H9 (cell line): ENCODE measurements around the gene ABLIM1. TPM values are rescaled to one million over a fixed set of nuclear protein-coding genes. Genes with fewer than 3 reads are reported as not detected.

ENCODE experiments used
- DNase-seq: peaks from one replicate; pipeline ENCODE4 v3.0.0-alpha.2; 2017
- H2AFZ ChIP-seq: one replicate; pipeline ENCODE4 v1.6.1; 2013; ENCODE audit warnings: mild to moderate bottlenecking, low read length, control low read depth, moderate library complexity
- H2AK5ac ChIP-seq: 2 replicates; pipeline ENCODE4 v1.6.1; 2013; ENCODE audit warnings: low read length, control low read depth, mixed read lengths; ENCODE audit not compliant: insufficient read length
- H2BK120ac ChIP-seq: one replicate; pipeline ENCODE4 v1.6.1; 2013; ENCODE audit warnings: low read depth, mild to moderate bottlenecking, low read length, control low read depth, inconsistent platforms; ENCODE audit not compliant: poor library complexity, severe bottlenecking
- H2BK12ac ChIP-seq: 2 replicates; pipeline ENCODE4 v1.6.1; 2013; ENCODE audit warnings: low read length, control low read depth, mixed read lengths, low read depth; ENCODE audit not compliant: insufficient read length
- H2BK15ac ChIP-seq: 2 replicates; pipeline ENCODE4 v1.6.1; 2013; ENCODE audit warnings: low read depth, low read length, control low read depth
- H2BK20ac ChIP-seq: one replicate; pipeline ENCODE4 v1.6.1; 2013; ENCODE audit warnings: low read depth, mild to moderate bottlenecking, low read length, control low read depth, inconsistent platforms; ENCODE audit not compliant: poor library complexity, severe bottlenecking
- H2BK5ac ChIP-seq: 2 replicates; pipeline ENCODE4 v1.6.1; 2013; ENCODE audit warnings: low read length, control low read depth, mixed read lengths; ENCODE audit not compliant: insufficient read length
- H3K14ac ChIP-seq: 2 replicates; pipeline ENCODE4 v1.6.1; 2013; ENCODE audit warnings: low read length, control low read depth; ENCODE audit not compliant: insufficient read depth
- H3K18ac ChIP-seq: 2 replicates; pipeline ENCODE4 v1.6.1; 2013; ENCODE audit warnings: low read depth, mild to moderate bottlenecking, mixed read lengths, low read length, control low read depth; ENCODE audit not compliant: insufficient read length
- H3K23ac ChIP-seq: 2 replicates; pipeline ENCODE4 v1.6.1; 2013; ENCODE audit warnings: low read length, control low read depth, mixed read lengths, low read depth; ENCODE audit not compliant: insufficient read length
- H3K23me2 ChIP-seq: 2 replicates; pipeline ENCODE4 v1.6.1; 2013; ENCODE audit warnings: low read depth, mild to moderate bottlenecking, mixed read lengths, low read length, control low read depth; ENCODE audit not compliant: insufficient read length, poor library complexity, severe bottlenecking
- H3K27ac ChIP-seq: 2 replicates; pipeline ENCODE4 v1.5.1; 2013; ENCODE audit warnings: low read length, control low read depth, mixed read lengths, low read depth; ENCODE audit not compliant: insufficient read length
- H3K27me3 ChIP-seq: 2 replicates; pipeline ENCODE4 v1.6.1; 2013; ENCODE audit warnings: low read length, control low read depth, inconsistent platforms; ENCODE audit not compliant: insufficient read depth
- H3K4ac ChIP-seq: 2 replicates; pipeline ENCODE4 v1.6.1; 2013; ENCODE audit warnings: low read depth, mild to moderate bottlenecking, control low read depth, inconsistent platforms, low read length, moderate library complexity
- H3K4me1 ChIP-seq: 2 replicates; pipeline ENCODE4 v1.6.1; 2013; ENCODE audit warnings: low read length, control low read depth, inconsistent platforms; ENCODE audit not compliant: insufficient read depth
- H3K4me2 ChIP-seq: 2 replicates; pipeline ENCODE4 v1.6.1; 2013; ENCODE audit warnings: low read length, control low read depth, mixed read lengths; ENCODE audit not compliant: insufficient read length, insufficient read depth
- H3K56ac ChIP-seq: 2 replicates; pipeline ENCODE4 v1.6.1; 2013; ENCODE audit warnings: low read depth, mild to moderate bottlenecking, mixed read lengths, low read length, control low read depth; ENCODE audit not compliant: insufficient read length
- H3K79me1 ChIP-seq: 2 replicates; pipeline ENCODE4 v1.6.1; 2013; ENCODE audit warnings: low read depth, mild to moderate bottlenecking, moderate library complexity, low read length, control low read depth, inconsistent platforms; ENCODE audit not compliant: insufficient read depth, poor library complexity, severe bottlenecking
- H3K79me2 ChIP-seq: 2 replicates; pipeline ENCODE4 v1.6.1; 2013; ENCODE audit warnings: low read length, control low read depth, inconsistent platforms; ENCODE audit not compliant: insufficient read depth
- H3K9ac ChIP-seq: 2 replicates; pipeline ENCODE4 v1.6.1; 2013; ENCODE audit warnings: low read length, control low read depth, mixed read lengths; ENCODE audit not compliant: insufficient read length; ENCODE audit errors: extremely low read depth
- H3K9me3 ChIP-seq: one replicate; pipeline ENCODE4 v1.6.1; 2013; ENCODE audit warnings: low read depth, low read length, inconsistent platforms; ENCODE audit not compliant: control insufficient read depth
- H3T11ph ChIP-seq: one replicate; pipeline ENCODE4 v1.6.1; 2013; ENCODE audit warnings: mild to moderate bottlenecking, low read length, control low read depth, inconsistent platforms
- H4K20me1 ChIP-seq: one replicate; pipeline ENCODE4 v1.6.1; 2013; ENCODE audit not compliant: control insufficient read depth, insufficient read length, insufficient read depth
- H4K5ac ChIP-seq: 2 replicates; pipeline ENCODE4 v1.6.1; 2013; ENCODE audit warnings: low read depth, mild to moderate bottlenecking, mixed read lengths, low read length, control low read depth; ENCODE audit not compliant: insufficient read length
- H4K8ac ChIP-seq: replicated peaks from 2 replicates; pipeline ENCODE4 v1.6.1; 2013; ENCODE audit warnings: low read length, control low read depth, mixed read lengths, low read depth; ENCODE audit not compliant: insufficient read length
- H4K91ac ChIP-seq: 2 replicates; pipeline ENCODE4 v1.6.1; 2013; ENCODE audit warnings: low read depth, mild to moderate bottlenecking, moderate library complexity, mixed read lengths, low read length, control low read depth; ENCODE audit not compliant: insufficient read length
- H3K27ac Mint-ChIP-seq, 3 experiments: 2 replicates in 2 of 3; 3 replicates in 1 of 3; pipeline ENCODE4 v1.8.0; 2020 to 2021; ENCODE audit warnings: mixed read lengths in 3 of 3, mild to moderate bottlenecking in 1 of 3, moderate library complexity in 1 of 3
- H3K27me3 Mint-ChIP-seq: 2 replicates; pipeline ENCODE4 v1.8.0; 2021; ENCODE audit warnings: low read depth, mild to moderate bottlenecking, moderate library complexity, mixed read lengths
- H3K36me3 Mint-ChIP-seq, 3 experiments: 2 replicates in 2 of 3; 3 replicates in 1 of 3; pipeline ENCODE4 v1.8.0; 2020 to 2021; ENCODE audit warnings: low read depth in 3 of 3, mixed read lengths in 3 of 3; ENCODE audit not compliant: insufficient read depth in 1 of 3
- H3K4me1 Mint-ChIP-seq, 2 experiments: 2 replicates each; pipeline ENCODE4 v1.8.0; 2020; ENCODE audit warnings: mixed read lengths in 2 of 2
- H3K4me3 Mint-ChIP-seq, 2 experiments: 2 replicates in 1 of 2; 3 replicates in 1 of 2; pipeline ENCODE4 v1.8.0; 2020 to 2021; ENCODE audit warnings: mild to moderate bottlenecking in 2 of 2, mixed read lengths in 2 of 2, moderate library complexity in 1 of 2
- H3K9me3 Mint-ChIP-seq, 2 experiments: 2 replicates in 1 of 2; 3 replicates in 1 of 2; pipeline ENCODE4 v1.8.0; 2020; ENCODE audit warnings: mild to moderate bottlenecking in 2 of 2, mixed read lengths in 2 of 2, moderate library complexity in 1 of 2
- CTCF ChIP-seq: fragments of 200-600 bp; sonication (generic); conservative IDR thresholded peaks from 3 replicates; pipeline ENCODE4 v1.8.0; 2021; ENCODE audit warnings: antibody characterized with exemption, mild to moderate bottlenecking
- total RNA-seq: library from RNA; stranded (reverse); gene quantifications from 2 replicates; pipeline ENCODE4 v1.2.1, GENCODE V29; 2021

The ABLIM1 gene
- total RNA-seq, 1 experiment from 2014 or later: 32.1 TPM

GRCh38 chr10:114590993-114591392 lies 67.1 kb downstream of the ABLIM1 start:
- Histone ChIP-seq H2BK12ac (no peak overlapping the region), H3T11ph (no peak overlapping the region), H3K4me1 (no peaks in the 10 kb centered on the region), H4K20me1 (no peaks in the 10 kb centered on the region), H3K23ac (no peak overlapping the region), H3K4me2 (no peak overlapping the region), H4K91ac (no peak overlapping the region), H4K8ac (no peak overlapping the region), H2BK120ac (no peak overlapping the region), H2AFZ (no peak overlapping the region), H2BK20ac (no peak overlapping the region), H3K27ac (no peak overlapping the region), H2AK5ac (no peak overlapping the region), H3K56ac (no peak overlapping the region), H3K4ac (no peak overlapping the region), H3K9me3 (no peaks in the 10 kb centered on the region), H3K9ac (no peak overlapping the region), H4K5ac (no peak overlapping the region), H3K27me3 (no peaks in the 10 kb centered on the region), H3K79me1 (no peaks in the 10 kb centered on the region), H3K18ac (no peak overlapping the region), H3K79me2 (no peaks in the 10 kb centered on the region), H3K14ac (no peak overlapping the region), H3K23me2 (no peaks in the 10 kb centered on the region), H2BK15ac (no peak overlapping the region), H2BK5ac (no peak overlapping the region)
- Mint-ChIP-seq H3K9me3 (no peaks in the 10 kb centered on the region), H3K27me3 (no peaks in the 10 kb centered on the region; the same call in 1 of the 2 replicates), H3K4me1 (peaks cover 0 to 2% of the 10 kb centered on the region in 2 experiments; a peak in 1 of 4 replicates), H3K27ac (no peak overlapping the region), H3K4me3 (no peak overlapping the region), H3K36me3 (no peaks in the 10 kb centered on the region)
- DNase-seq: no peak
- no peak for TF ChIP-seq CTCF
